WI38 (cell line): ENCODE data around the gene CEPT1.
"Not testable (repeated sequence)": the region's sequence is repeated elsewhere in the genome, so short reads cannot be mapped to it uniquely, and the experiment has no call there.

ENCODE experiments used
- H3K4me3 ChIP-seq: 2 replicates; pipeline ENCODE4 v1.5.1; 2011; ENCODE audit warnings: low read depth, mild to moderate bottlenecking, control low read depth, low read length
- TF ChIP-seq, protein P1 (sequence below): IDR thresholded peaks from 2 replicates; pipeline ENCODE4 v1.5.1; 2012; ENCODE audit warnings: low read depth, mild to moderate bottlenecking, control low read depth, low read length

CEPT1 gene

DNA sequence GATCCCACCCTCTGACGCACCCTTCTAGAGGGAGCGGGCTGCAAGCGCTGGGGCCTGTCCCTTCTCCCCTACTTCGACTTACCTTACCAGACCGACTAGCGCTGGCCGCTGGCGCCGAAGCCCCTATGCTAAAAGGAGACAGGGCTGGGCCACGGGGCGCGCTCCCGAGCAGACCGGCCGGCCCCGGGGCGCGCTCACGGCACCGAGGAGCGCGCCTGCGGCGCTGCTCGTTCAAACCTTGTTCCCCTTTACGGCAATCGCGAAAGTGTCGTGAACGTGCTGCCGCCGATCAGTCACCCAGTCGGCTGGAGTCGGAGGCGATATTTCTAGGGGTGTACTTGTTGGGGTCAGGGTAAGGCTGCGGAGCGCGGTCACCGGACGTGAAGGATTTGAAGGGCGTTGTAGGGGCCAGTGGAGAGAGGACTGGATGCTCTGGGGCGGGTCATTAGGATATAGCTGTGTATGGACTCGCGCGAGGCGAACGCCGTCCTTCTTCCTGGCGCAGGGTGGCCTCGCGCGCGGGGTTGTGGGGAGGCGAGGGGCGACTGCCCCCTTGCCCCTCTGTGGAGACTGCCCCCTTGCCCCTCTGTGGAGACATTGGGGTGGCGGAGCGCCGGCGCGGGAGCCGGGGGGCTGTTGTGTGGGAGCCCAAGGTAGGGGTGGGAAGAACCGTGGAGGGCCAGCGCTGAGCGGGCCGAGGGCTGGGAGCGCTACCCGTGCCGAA lies at the start of gene CEPT1, which contains the start of gene DRAM2:
TSS of gene CEPT1 (plus strand) at position 268 of the 724 bp plus-strand sequence. CDS start 7,492 bp downstream, outside the sequence.
TSS of gene DRAM2 (minus strand) at position 138 of the 724 bp plus-strand sequence. CDS start 8,539 bp downstream, outside the sequence.
- H3K4me3 ChIP-seq = peak within 1 kb of the TSS; percentile 94
- TF ChIP-seq, protein P1, sequence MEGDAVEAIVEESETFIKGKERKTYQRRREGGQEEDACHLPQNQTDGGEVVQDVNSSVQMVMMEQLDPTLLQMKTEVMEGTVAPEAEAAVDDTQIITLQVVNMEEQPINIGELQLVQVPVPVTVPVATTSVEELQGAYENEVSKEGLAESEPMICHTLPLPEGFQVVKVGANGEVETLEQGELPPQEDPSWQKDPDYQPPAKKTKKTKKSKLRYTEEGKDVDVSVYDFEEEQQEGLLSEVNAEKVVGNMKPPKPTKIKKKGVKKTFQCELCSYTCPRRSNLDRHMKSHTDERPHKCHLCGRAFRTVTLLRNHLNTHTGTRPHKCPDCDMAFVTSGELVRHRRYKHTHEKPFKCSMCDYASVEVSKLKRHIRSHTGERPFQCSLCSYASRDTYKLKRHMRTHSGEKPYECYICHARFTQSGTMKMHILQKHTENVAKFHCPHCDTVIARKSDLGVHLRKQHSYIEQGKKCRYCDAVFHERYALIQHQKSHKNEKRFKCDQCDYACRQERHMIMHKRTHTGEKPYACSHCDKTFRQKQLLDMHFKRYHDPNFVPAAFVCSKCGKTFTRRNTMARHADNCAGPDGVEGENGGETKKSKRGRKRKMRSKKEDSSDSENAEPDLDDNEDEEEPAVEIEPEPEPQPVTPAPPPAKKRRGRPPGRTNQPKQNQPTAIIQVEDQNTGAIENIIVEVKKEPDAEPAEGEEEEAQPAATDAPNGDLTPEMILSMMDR = no peak

DNA sequence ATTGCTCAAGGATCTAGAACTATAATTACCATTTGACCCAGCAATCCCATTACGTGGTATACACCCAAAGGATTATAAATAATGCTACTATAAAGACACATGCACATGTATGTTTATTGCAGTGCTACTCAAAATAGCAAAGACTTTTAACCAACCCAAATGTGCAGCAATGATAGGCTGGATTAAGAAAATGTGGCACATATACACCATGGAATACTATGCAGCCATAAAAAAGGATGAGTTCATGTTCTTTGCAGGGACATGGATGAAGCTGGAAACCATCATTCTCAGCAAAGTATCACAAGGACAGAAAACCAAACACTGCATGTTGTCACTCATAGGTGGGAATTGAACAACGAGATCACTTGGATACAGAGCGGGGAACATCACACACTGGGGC lies 44.6 kb upstream of the CEPT1 start:
- H3K4me3 ChIP-seq = not testable (repeated sequence)

DNA sequence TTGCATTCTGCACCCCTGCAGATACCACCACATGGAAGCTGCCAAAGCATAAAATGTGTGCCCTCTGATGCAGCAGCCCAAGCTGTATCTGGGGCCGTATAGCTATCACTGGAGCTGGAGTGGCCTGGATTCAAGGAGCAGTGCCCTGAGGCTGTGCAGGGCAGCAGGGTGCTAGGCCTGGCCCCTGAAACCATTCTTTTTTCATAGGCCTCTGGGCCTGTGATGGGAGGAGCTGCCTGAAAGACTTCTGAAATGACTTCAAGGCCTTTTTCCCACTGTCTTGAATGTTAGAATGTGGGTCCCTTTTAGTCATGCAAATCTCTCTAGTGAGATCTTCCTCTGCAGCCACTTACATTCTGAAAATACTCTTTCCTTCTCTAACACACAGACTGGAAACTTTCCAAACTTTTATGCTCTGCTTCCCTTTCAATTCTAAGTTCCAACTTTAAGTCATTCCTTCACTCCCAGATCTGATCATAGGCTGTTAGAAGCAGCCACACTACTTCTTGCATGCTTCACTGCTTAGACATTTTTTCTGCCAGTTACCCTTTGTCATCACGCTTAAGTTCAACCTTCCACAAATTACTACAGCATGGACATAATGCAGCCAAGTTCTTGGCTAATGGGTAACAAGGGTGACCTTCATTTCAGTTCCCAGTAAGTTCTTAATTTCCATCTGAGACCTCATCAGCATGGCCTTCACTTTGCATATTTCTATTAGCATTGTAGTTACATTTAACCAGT lies 42.5 kb upstream of the CEPT1 start:
- TF ChIP-seq, protein P1 = no peak
- no peak overlapping the region for H3K4me3 ChIP-seq

DNA sequence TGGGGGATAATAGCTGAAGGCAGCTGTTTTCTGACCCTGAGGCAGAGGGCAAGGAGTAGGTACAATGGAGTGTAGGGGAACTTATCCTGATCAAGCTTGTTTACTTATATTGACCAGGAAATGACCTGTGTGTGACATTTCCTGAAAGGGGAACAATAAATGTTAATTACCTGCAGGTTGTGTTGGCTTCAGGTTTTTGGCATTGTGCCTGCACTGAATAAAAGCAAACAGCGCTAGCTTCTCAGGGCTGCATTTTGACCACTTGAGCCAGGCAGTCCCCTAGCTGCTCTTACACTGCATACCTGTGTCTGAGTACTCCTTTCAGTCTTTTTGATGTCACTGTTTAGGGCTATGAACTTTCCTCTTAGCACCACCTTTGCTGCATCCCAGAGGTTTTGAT lies 40.7 kb upstream of the CEPT1 start:
- H3K4me3 ChIP-seq = no peak overlapping the region
- TF ChIP-seq, protein P1 = no peak

DNA sequence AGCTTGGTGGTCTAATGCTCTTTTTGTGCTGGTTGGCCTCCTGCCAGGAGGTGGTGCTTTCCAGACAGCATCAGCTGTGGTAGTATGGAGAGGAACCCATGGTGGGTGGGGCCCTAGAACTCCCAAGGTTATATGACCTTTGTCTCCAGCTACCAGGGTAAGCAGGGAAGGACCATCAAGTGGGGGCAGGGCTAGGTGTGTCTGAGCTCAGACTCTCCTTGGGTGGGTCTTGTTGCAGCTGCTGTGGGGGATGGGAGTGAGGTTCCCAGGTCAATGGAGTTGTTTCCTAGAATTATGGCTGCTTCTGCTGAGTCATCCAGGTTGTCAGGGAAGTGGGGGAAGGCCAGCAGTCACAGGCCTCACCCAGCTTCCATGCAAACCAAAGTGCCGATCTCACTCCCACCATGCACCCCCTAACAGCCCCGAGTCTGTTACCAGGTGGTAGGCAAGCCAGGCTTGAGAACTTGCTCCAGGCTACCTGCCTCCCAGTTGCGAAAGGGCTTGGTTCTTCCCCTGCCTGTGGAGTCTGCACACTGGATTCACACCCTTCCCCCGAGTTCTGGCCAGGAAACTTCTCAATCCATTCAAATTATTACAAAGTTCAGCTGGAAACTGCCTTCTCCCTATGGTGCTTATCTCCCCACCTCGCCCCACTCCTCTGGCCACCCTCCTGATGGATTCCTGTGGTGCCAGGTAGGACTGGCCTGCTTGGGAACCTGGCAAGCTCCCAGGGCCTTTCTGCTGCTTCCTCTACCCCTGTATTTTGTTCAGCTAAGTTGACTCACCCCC lies 38.0 kb upstream of the CEPT1 start:
- H3K4me3 ChIP-seq = no peak overlapping the region
- TF ChIP-seq, protein P1 = no peak

DNA sequence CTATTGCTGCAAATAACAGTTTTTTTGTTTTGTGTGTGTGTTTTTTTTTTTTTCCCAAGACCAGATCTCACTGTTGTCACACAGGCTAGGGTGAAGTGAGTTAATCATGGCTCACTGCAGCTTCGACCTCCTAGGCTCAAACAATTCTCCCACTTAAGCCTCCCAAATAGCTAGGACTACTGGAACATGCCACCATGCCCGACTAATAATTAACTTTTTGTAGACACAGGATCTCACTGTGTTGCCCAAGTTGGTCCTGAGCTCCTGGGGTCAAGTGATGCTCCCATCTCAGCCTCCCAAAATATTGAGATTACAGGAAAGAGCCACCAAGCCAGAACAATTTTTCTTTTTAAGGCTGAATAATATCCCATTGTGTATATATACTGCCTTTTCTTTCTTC lies 35.0 kb upstream of the CEPT1 start:
- TF ChIP-seq, protein P1 = no peak
- no peak overlapping the region for H3K4me3 ChIP-seq

DNA sequence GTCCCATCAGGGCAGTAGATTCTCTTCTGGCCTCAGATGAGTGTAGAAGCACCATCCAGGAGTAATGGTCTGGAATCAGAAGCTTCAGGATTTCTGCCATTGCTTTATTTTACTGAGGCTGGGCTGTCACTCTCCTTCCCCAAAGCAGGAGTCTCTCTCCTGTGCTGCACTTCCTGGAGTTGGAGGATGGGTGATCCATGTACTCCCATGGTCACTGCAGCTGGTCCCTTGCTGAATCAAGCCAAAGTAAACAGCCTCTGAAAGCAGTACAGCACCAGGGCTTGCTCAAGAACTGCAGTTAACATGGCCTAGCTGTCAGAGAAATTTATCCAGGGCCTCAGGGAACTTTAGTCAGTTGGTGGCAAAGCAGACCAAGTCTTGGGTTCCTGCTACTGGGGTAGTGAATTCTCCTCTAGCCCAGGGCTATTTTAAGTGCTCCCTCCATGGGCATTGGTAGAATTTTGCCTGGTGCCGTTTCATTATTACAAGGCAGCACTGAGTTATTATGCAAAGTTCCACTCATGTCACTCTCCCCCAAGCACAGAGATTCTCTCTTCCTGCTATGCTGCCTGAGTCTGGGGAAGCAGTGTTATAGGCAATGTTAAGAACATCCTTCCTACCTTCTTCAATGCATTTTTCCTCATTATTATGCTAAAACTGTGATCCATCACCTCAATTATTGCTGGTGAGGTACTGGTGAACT lies 29.7 kb upstream of the CEPT1 start:
- TF ChIP-seq, protein P1 = no peak
- no peak overlapping the region for H3K4me3 ChIP-seq
